RPMI7951 (cell line): Measurements from ENCODE around the gene PMM2. TPM values are rescaled to one million over a fixed set of nuclear protein-coding genes. Genes with fewer than 3 reads are reported as not detected.
"Not testable (repeated sequence)": the region's sequence is repeated elsewhere in the genome, so short reads cannot be mapped to it uniquely, and the experiment has no call there.

ENCODE experiments used
- DNase-seq: peaks from one replicate; pipeline ENCODE4 v3.0.0-alpha.2; 2012; ENCODE audit warnings: low read depth
- total RNA-seq: library from RNA; depleted of rRNA; stranded (reverse); fragments of >200 nt; shearing (Covaris generic); gene quantifications from 2 replicates; pipeline ENCODE4 v1.2.3, GENCODE V29; 2014; rRNA removed

Gene PMM2
- total RNA-seq = 27.0 and 30.3 TPM in 2 replicates

DNA sequence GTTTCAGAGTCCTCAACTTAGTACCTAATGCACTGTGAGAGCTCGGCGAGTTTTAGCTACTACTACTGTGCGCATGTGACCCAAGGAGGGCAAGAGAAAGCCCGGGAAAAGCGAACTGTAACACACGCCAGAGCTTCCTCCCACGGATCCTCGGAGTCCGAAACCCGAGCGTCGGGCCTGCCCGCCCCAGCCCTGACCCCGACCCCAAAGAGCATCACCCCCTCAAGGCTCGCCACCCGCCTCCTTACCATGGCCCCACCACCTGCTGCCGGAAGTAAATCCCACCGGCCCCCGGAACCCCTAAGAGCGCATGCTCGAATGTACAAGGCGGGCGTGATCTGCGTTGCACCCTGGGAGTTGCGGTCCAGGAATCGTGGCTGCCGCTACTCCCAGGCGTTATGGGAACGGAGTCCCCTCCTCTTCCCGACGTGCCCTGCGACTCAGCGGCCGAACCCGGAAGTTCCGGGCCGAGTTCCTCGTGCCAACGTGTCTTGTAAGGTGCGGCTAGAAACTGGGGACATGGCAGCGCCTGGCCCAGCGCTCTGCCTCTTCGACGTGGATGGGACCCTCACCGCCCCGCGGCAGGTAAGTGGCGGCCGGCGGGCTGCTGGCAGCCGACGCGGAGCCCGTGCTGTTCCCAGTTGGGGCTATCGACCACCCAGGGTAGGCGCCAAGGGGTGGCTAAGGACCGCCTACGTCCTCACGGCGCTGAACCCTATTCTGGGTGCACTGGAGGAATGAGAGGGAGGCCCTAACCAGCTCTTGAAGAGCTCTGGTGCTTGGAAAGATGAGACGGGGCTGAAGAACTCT, at the start of gene PMM2, which contains the start of gene TMEM186:
PMM2 (plus strand) TSS at position 476 of the 810 bp plus-strand sequence; CDS start at position 520, 44 bp downstream.
TMEM186 (minus strand) TSS at position 276 of the 810 bp plus-strand sequence; CDS start at position 251, 25 bp downstream.
- DNase-seq = peak; percentile 94

DNA sequence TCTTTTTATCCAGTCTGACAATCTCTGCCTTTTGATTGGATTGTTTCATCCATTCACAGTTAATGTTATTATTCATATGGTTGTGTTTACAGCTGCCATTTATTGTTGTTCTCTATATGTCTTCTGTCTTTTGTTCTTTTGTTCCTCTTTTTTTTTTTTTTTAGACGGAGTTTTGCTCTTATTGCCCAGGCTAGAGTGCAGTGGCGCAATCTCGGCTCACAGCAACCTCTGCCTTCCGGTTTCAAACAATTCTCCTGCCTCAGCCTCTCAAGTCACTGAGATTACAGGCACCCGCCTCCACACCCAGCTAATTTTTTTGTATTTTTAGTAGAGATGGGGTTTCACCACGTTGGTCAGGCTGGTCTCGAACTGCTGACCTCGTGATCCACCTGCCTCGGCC, 48.7 kb upstream of the PMM2 start:
- not testable (repeated sequence) for DNase-seq

- DNase-seq = peak; percentile 68
Measured at GRCh38 chr16:8751481-8752311, 45.9 kb upstream of the PMM2 start.

DNA sequence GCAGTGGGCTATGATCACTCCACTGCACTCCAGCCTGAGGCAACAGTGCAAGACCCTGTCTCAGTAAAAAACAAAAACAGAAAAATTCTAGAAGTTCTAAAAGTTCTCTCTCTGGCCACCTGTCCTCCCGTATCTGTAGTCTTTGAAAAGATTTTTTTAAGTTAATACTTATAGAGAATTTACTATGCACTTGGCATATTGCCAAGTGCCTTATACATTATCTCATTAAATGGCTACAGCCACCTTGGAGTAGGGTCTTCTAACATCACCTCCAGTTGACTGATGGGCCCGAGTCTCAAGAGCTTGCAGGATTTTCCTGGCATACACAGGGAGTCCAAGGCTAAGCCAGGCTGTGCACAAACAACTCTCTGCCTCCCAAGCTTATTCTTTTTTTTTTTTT, 44.9 kb upstream of the PMM2 start:
- no peak for DNase-seq

- no peak for DNase-seq
Measured at GRCh38 chr16:8753416-8754054, 44.1 kb upstream of the PMM2 start.

DNA sequence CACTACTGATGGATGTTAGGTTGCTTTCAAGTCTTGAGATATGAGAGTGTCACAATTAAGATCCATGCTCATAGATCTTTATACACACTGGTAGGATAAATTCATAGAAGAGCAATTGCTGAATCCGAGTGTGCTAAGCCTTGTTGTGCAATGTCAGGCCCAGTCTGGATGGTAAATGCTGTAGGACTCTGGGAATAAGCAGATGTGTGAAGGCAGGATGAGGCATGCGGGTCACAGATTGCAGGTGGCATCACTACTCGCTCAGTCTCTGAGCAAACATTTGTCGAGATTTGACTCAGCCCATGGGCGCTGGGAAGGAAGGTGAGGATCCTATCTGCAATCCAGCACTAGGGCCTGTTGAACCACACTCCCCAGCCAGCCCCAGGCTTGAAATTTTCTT, 40.9 kb upstream of the PMM2 start:
- no peak for DNase-seq

GRCh38 chr16:8758022-8758421, 39.6 kb upstream of the PMM2 start:
- DNase-seq = no peak

DNA sequence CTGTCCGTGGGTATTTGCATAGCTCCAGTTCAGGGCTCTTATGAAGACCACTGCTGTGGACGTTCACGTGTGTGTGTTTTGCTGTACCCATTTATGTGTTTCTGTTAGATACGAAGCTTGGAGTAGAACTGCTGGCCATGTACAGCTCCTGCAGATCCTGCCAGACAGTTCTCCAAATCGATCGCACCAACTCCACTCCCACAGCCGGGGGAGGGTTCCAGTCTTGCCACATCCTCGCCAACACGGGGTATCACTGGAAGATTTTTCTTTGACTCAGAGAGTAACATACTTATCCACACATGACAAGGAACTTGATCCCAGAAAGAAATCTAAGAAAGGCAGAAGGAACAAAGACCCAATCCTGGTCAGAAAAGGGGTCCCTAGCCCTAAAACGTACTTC, 37.6 kb upstream of the PMM2 start:
- DNase-seq = no peak

- DNase-seq = no peak
Measured at GRCh38 chr16:8761078-8761477, 36.6 kb upstream of the PMM2 start.

DNA sequence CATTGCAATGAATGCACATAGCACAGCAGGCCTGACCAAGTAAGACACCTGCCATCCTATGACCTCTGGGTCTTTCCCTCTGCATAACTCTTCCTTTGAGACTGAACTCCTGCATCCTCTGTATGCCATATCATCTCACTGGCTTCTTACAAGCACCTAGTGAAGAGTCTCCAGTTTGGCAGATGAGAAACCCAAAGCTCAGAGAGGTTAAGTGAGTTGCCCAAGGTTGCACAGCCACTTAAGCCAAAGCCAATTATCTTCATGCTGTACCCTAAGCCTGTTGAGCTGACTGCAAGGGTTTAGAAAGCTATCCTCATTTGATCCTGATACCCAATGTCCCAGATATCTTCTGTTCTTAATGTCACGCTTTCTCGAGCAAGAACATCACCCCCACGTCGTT, 35.4 kb upstream of the PMM2 start:
- DNase-seq = no peak

GRCh38 chr16:8763083-8763482, 34.6 kb upstream of the PMM2 start:
- no peak for DNase-seq

DNA sequence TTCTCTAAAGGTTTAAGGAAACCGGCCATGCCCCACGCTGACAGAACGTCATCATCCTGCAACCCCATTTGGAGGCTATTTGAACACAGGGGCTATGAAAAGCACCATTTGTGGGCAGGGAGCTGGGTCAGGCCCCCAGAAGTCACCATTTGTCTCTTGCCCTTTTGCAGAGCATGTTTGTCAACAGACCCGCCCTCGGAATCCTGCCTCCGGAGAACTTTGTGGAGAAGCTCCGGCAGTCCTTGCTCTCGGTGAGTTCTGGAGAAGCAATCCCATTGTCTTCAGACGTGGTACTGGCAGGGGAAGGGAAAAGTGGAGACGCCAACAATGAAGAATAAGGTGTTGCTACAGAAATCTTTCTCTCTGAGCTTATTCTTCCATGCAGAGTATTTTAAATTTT, 33.7 kb upstream of the PMM2 start:
- DNase-seq = no peak

- DNase-seq = no peak
Measured at GRCh38 chr16:8764525-8765250, 33.0 kb upstream of the PMM2 start.

- no peak for DNase-seq
Measured at GRCh38 chr16:8767176-8767575, 30.5 kb upstream of the PMM2 start.

DNA sequence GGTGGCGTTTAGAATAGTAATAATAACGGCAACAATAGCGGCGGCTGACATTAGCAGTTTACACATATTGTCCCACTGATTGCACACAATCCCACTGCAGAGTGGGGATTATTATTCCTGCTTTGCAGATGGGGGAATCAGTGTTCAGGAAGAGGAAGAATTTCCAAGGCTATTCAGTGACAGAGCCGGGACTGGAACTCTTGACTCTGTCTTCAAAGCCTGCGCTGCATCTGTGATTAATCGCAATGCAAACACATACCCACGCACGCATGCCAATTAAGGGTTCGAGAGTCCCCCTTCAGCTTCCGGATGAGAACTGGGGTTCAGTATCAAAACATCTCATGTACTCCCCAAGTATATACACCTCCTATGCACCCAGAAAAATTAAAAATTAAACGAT, 29.4 kb upstream of the PMM2 start:
- no peak for DNase-seq

- no peak for DNase-seq
Measured at GRCh38 chr16:8768692-8769091, 28.9 kb upstream of the PMM2 start.

DNA sequence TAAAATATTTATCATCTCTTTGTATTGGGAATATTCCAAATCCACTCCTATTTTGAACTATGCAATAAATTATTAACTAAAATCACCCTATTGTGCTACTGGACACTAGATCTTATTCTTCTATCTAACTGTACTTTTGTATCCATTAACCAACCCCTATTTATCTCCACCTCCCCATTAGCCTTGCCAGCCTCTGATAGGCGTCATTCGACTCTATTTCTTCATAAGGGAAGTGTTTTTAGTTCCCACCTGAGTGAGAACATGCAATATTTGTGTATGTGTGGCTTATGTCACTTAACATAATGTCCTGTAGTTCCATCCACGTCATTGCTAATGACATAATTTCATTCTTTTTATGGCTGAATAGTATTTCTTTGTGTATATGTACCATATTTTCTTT, 24.1 kb upstream of the PMM2 start:
- no peak for DNase-seq

DNA sequence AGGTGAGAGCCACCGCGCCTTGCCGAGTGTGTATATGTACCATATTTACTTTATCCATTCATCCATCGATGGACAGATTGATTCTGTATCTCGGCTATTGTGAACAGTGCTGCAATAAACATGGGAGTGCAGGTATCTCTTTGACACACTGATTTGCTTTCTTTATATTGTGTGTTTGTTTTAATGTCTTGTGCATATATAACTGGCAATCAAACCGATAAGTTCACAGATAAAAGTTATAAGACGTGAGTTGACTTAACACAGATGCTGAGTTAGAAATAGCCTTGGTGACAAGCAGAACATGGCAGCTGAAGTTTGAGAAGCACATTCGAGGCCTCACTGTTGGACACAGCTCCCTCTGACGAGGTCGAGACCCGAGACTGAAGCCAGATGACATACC, 23.4 kb upstream of the PMM2 start:
- no peak for DNase-seq

GRCh38 chr16:8775359-8775758, 22.3 kb upstream of the PMM2 start:
- no peak for DNase-seq

GRCh38 chr16:8776129-8776584, 21.5 kb upstream of the PMM2 start:
- no peak for DNase-seq

GRCh38 chr16:8777217-8777616, 20.4 kb upstream of the PMM2 start:
- no peak for DNase-seq

DNA sequence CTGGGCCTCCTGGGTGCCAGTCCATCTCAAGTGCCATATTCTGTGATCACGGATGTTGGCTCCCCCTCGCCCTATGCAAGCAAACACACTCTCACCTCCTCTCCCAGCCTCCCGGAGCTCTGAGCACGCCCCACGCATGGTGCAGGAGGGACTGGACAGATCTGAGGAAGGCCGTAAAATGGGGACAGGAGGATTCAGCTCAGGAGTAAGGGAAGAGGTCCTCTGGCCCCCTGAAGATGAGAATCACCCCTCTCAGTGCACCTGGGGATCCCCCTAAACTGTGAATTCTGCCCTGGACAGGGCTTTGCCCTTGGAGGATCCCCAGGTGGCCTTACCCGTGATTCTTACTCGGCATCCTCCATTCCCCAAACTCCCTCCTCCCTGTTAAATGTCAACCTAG, 15.8 kb upstream of the PMM2 start:
- no peak for DNase-seq
